Activated naive CD8-positive, alpha-beta T cell treated with anti-CD3 and anti-CD28 coated beads, Interleukin-2, amount 10 ng/mL, durations not matched to agents 7 days and 5 days (primary cell): ENCODE data around the gene COMP. TPM values are rescaled to one million over a fixed set of nuclear protein-coding genes. Genes with fewer than 3 reads are reported as not detected.

ENCODE experiments used
- ATAC-seq: fragments of 150-1000 bp; cut with Tn5 transposase; one replicate; pipeline ENCODE4 v1.10.0; 2021; ENCODE audit warnings: low read depth, moderate library complexity
- POLR2A ChIA-PET: fragments of 350-600 bp; sonication (Branson Sonifier 250); formaldehyde crosslinking; loops from one replicate; lab custom pipeline; 2021; ENCODE audit warnings: antibody characterized with exemption; lab: Charles Lee
- DNase-seq: peaks from one replicate; pipeline ENCODE4 v3.0.0; 2021
- H3K27ac Mint-ChIP-seq: one replicate; pipeline ENCODE4 v1.8.0; 2022; ENCODE audit warnings: mild to moderate bottlenecking, mixed read lengths
- H3K27me3 Mint-ChIP-seq: one replicate; pipeline ENCODE4 v1.8.0; 2022; ENCODE audit warnings: mild to moderate bottlenecking, moderate library complexity, mixed read lengths
- H3K36me3 Mint-ChIP-seq: one replicate; pipeline ENCODE4 v1.8.0; 2021; ENCODE audit warnings: mild to moderate bottlenecking, mixed read lengths
- H3K4me1 Mint-ChIP-seq: one replicate; pipeline ENCODE4 v1.8.0; 2021; ENCODE audit warnings: mixed read lengths
- H3K4me3 Mint-ChIP-seq: one replicate; pipeline ENCODE4 v1.8.0; 2022; ENCODE audit warnings: mild to moderate bottlenecking, moderate library complexity, mixed read lengths
- H3K9me3 Mint-ChIP-seq: one replicate; pipeline ENCODE4 v1.8.0; 2021; ENCODE audit warnings: mixed read lengths
- total RNA-seq, 2 experiments: library from RNA; stranded (reverse); gene quantifications; one replicate each; pipeline ENCODE4 v1.2.3, GENCODE V29; 2021

Gene COMP
- total RNA-seq, 2 experiments from 2014 or later: not detected

DNA sequence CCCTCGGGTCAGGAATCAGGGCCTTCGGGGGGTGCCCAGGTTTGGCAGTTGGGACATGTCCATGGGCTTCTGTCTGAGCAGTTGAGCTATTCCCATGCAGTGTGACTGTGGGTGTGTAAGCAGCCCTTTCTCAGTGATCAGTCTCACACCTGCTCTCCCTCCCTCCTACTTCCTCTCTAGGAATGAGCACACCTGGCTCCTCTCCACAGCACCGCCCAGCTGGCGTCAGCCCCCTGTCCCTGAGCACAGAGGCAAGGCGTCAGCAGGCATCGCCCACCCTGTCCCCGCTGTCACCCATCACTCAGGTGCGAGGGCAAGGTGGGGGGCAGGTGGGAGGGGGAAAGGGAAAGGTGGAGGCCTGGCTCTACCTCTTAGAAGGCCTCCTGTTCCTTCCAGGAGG, 25.9 kb downstream of the COMP start:
- peaks cover 2% of the 10 kb centered on the region for H3K4me1 Mint-ChIP-seq
- no peaks in the 10 kb centered on the region for H3K9me3 Mint-ChIP-seq
- ATAC-seq (no peak), DNase-seq (no peak)
- H3K27ac Mint-ChIP-seq: no peak overlapping the region
- no peaks in the 10 kb centered on the region for H3K36me3 Mint-ChIP-seq
- H3K4me3 Mint-ChIP-seq: no peak overlapping the region
- POLR2A ChIA-PET: no interaction called here
- no peaks in the 10 kb centered on the region for H3K27me3 Mint-ChIP-seq

DNA sequence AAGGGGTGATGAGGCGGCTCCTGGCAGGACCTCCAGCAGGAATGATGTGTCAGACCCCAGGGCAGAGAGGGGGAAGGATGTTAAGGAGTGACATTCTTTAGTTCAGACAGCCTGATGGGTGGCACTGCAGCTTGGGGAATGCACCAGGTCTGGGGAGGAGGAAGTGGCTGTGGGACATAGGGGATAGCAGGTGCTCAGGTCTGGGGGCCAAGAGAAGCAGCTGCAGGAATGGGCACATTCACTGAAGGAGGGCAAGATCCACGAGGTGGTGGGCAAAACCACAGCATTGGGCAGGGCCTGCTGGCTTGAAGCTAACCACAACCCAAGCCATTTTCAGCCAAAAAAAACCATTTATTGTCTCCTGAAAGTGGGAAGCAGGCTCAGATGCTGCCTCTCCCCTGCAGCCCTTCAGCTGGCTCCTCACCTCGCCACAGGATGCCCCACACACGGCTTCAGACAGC, 26.5 kb downstream of the COMP start:
- Mint-ChIP-seq H3K9me3 (no peaks in the 10 kb centered on the region), H3K27ac (no peak overlapping the region), H3K36me3 (no peaks in the 10 kb centered on the region), H3K27me3 (no peaks in the 10 kb centered on the region), H3K4me1 (peaks cover 2% of the 10 kb centered on the region), H3K4me3 (no peak overlapping the region)
- POLR2A ChIA-PET: interaction anchor here (0.5 kb wide), 1 partner anchor 193 kb away, joined by 5 read pairs; the partner anchor contains the start of gene UBA52
- ATAC-seq (no peak), DNase-seq (no peak)

DNA sequence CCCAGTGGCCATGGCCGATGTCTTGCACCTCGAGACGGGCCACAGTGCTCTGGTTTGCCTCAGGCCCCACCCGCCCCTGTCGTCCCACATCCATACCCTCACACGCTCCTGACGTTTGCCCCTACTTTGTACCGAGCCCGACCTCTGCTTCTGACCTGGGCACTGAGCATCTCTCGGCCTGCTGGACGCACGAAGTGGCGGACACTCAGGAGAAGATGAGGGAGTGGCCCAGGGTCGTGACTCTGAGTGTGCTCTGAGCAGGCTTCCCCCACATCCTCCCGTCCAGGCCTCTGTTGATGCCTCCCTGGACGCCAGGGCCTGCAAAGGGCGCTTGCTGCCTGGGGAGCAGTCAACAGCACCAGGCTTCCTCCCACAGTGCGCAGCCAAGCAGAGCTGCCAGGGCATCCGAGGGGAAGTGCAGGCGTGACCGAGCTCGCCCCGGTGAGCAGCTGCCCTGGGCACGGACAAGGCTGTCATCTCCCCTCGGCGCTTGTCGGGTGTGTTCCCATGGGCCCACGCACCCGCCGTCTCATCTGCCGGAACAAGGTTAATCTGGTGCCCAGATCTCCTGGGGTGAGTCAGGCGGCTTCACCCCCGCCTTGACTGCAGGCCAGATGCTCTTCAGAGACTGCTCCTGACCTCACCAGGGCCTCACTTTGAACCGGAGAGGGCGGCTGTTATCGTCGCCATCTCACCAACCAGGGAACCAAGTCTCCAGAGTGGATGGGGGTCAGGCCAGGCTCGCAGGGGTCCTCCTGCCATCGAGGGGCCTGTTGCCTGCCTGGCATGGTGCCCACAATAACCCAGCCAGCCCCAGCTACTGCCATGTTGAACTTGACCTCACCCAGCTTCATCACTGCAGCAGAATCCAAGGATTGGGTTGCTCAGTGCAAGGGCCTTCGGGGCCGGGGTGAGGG, 27.2 kb downstream of the COMP start:
- no peak overlapping the region for H3K4me3 Mint-ChIP-seq
- peaks cover 2% of the 10 kb centered on the region for H3K4me1 Mint-ChIP-seq
- DNase-seq (no peak), ATAC-seq (no peak)
- no peak overlapping the region for H3K27ac Mint-ChIP-seq
- H3K9me3 Mint-ChIP-seq: no peaks in the 10 kb centered on the region
- POLR2A ChIA-PET: interaction anchor here (0.5 kb wide), 1 partner anchor 193 kb away, joined by 5 read pairs; the partner anchor contains the start of gene UBA52
- H3K36me3 Mint-ChIP-seq: no peaks in the 10 kb centered on the region
- H3K27me3 Mint-ChIP-seq: no peaks in the 10 kb centered on the region

DNA sequence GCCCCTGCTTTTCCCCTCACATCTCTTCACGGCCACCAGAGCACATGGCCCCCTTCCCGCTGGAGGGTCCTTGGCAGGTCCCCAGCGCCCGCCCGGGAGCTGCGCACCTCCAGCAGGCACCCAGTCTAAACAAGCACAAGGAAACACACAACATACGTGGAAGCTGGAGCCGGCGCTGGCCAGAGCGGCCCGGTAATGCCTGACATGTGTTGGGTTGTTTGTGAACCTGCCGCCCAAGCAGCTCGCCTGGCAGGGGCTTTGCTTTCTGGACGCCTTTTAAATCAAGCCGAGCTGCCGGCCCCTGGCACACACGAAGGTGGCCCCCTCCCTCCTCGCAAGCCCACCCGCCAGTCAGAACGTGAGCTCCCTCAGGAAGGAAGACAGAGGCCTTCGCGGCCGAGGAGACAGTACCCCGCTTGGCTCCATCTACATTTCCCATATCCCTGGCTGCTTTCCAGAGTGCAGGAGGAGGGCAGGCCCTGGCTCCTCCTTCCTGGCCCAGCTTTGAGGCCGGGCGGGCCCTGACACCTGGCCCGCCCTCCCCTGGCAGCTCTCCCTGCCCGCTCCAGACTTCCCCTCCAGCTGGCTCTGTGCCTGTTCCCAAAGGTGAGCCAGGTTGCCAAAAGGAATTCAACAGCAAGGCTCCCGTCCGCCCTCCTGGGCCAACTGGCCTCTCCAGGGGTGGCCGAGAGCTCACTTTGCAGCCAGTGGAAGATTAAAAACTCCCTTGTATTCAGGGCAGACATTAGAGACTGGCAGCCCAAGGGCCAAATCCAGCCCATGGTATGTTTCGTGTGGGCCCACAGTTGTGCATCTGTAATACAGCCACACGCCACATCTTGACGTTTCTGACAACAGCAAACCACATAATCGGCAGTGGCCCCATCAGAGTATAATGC, 28.7 kb downstream of the COMP start:
- ATAC-seq (no peak), DNase-seq (no peak)
- Mint-ChIP-seq H3K9me3 (no peaks in the 10 kb centered on the region), H3K36me3 (no peaks in the 10 kb centered on the region), H3K4me3 (no peak overlapping the region), H3K27me3 (no peaks in the 10 kb centered on the region), H3K27ac (no peak overlapping the region), H3K4me1 (peaks cover 2% of the 10 kb centered on the region)
- POLR2A ChIA-PET: interaction anchor here (0.5 kb wide), 1 partner anchor 390 kb away, joined by 3 read pairs; no protein-coding TSS in a partner anchor

- POLR2A ChIA-PET: no interaction called here
- H3K27me3 Mint-ChIP-seq: no peaks in the 10 kb centered on the region
Measured at GRCh38 chr19:18761531-18762110, 29.5 kb downstream of the COMP start.

DNA sequence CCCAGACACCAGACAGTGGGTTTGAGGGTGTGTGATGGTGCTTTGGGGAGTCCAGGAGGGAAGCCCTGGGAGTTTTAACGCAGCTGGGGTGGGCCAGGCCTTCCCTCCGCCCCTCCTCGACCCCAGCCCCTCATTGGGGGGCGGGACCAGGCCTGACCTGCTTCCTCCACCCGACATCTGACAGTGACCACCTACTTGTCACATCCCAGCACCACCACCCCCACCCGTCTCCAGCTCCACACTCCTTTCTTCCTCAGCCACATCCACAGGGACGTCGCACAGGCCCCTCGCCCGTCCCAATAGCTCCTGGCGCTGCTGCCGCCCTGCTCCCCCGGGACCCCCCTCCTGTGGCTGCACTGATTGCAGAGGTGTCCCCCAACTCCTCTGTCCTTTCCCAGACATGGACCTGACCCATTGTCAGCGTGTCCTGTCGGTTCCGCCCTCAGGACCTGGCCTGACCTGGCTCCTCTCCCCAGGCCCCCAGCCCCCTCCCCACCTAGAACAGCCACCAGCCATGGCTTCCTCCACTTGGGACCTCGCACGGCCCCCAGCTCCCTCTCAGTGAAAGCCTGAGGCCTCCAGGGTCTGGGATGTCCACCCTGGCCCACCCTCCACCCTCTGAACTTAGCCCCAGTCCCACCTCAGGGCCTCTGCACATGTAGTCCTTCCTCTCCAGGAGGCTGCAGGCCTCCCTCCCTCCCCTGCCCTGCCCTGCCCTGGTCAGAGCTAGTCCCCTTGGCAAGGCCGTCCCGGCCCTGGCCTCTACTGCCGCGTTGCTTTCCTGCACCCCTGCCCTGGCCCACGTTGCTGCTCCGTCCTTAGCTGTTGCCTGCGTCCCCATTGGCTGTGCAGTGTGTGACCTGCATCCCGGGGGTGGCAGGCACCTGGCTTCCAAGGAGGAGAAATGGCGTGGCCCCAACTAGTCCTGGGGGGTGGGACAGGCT, 30.4 kb downstream of the COMP start:
- ATAC-seq: no peak
- Mint-ChIP-seq H3K9me3 (no peaks in the 10 kb centered on the region), H3K27me3 (no peaks in the 10 kb centered on the region)

More at GRCh38 chr19:18761531-18762110, 29.5 kb downstream of the COMP start:
- no peak overlapping the region for H3K4me3 Mint-ChIP-seq
- ATAC-seq (no peak), DNase-seq (no peak)
- no peak overlapping the region for H3K27ac Mint-ChIP-seq
- no peaks in the 10 kb centered on the region for H3K9me3 Mint-ChIP-seq
- H3K36me3 Mint-ChIP-seq: no peaks in the 10 kb centered on the region
- H3K4me1 Mint-ChIP-seq: peaks cover 2% of the 10 kb centered on the region

GRCh38 chr19:18759995-18760426, 31.1 kb downstream of the COMP start:
- ATAC-seq: no peak
- Mint-ChIP-seq H3K4me3 (no peak overlapping the region), H3K27ac (no peak overlapping the region), H3K27me3 (no peaks in the 10 kb centered on the region), H3K36me3 (no peaks in the 10 kb centered on the region), H3K9me3 (no peaks in the 10 kb centered on the region), H3K4me1 (peaks cover 2% of the 10 kb centered on the region)
- DNase-seq: no peak
- POLR2A ChIA-PET: no interaction called here

More for the DNA sequence above, 30.4 kb downstream of the COMP start:
- no peak overlapping the region for H3K27ac Mint-ChIP-seq
- peaks cover 2% of the 10 kb centered on the region for H3K4me1 Mint-ChIP-seq
- H3K4me3 Mint-ChIP-seq: no peak overlapping the region
- no peaks in the 10 kb centered on the region for H3K36me3 Mint-ChIP-seq
- no peak for DNase-seq
- POLR2A ChIA-PET: no interaction called here

DNA sequence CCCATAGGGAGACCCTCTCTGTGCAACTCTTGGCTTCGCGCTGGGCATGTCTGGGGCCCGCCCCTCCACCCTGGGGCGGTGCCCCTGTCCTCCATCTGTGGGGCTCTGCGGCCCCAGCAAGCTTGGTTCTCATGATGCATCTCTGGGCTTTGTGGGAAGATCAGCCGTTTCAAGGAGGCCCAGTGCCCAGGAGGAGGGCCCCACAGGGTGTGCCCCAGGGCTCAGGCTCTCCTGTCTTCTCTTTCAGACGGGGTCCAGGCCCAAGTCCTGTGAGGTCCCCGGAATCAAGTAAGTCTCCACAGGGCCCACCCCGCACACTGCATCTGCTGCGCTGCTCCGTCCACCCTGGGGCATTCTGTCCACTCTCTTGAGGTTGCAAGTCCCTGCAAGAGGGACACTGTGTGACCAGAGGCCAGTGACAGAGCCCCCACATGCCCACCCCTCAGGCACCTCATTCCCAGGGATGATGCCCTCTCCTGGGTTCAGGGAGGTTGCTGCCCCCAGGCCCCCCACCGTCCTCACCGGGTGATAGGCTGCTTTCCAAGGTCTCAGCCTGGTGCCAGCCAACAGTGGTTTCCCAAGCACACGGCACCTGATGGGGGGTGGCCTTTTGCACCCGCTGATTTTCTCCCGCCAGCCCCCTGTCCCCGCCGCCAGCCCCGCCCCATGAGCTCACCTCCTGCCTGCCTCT, 31.7 kb downstream of the COMP start:
- H3K36me3 Mint-ChIP-seq: no peaks in the 10 kb centered on the region
- POLR2A ChIA-PET: no interaction called here
- no peak for ATAC-seq
- DNase-seq: no peak
- peaks cover under 1% of the 10 kb centered on the region for H3K4me1 Mint-ChIP-seq
- no peaks in the 10 kb centered on the region for H3K27me3 Mint-ChIP-seq
- no peak overlapping the region for H3K27ac Mint-ChIP-seq
- H3K4me3 Mint-ChIP-seq: no peak overlapping the region
- no peaks in the 10 kb centered on the region for H3K9me3 Mint-ChIP-seq

GRCh38 chr19:18756896-18757295, 34.2 kb downstream of the COMP start:
- H3K27me3 Mint-ChIP-seq: no peaks in the 10 kb centered on the region
- POLR2A ChIA-PET: no interaction called here
- no peak overlapping the region for H3K4me3 Mint-ChIP-seq
- no peak overlapping the region for H3K27ac Mint-ChIP-seq
- ATAC-seq (no peak), DNase-seq (no peak)
- no peaks in the 10 kb centered on the region for H3K36me3 Mint-ChIP-seq
- no peaks in the 10 kb centered on the region for H3K4me1 Mint-ChIP-seq
- no peaks in the 10 kb centered on the region for H3K9me3 Mint-ChIP-seq

- POLR2A ChIA-PET: no interaction called here
- H3K4me3 Mint-ChIP-seq: no peak overlapping the region
Measured at GRCh38 chr19:18754501-18754900, 36.6 kb downstream of the COMP start.

DNA sequence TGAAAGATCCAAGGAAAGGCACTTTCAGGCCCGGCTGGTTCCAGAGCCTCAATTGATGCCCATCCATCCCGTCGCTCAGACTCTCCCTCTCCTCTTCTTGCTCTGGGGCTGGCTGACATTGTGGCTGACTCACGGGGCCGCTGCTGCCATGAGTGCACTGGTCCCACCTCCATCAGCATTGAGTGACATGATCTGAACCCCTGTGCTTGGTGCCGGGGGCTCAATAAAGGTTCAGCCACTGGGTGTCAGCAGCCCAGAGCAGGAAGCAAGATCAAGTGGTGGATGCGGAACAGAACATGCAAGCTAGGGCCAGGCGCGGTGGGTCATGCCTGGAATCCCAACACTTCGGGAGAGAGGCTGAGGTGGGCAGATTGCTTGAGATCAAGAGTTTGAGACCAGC, 39.5 kb downstream of the COMP start:
- Mint-ChIP-seq H3K36me3 (no peaks in the 10 kb centered on the region), H3K27me3 (no peaks in the 10 kb centered on the region), H3K4me1 (no peaks in the 10 kb centered on the region), H3K4me3 (no peak overlapping the region), H3K9me3 (no peaks in the 10 kb centered on the region), H3K27ac (no peak overlapping the region)
- POLR2A ChIA-PET: no interaction called here
- no peak for ATAC-seq
- DNase-seq: no peak

More at GRCh38 chr19:18754501-18754900, 36.6 kb downstream of the COMP start:
- H3K36me3 Mint-ChIP-seq: no peaks in the 10 kb centered on the region
- no peak overlapping the region for H3K27ac Mint-ChIP-seq
- no peak for ATAC-seq
- no peaks in the 10 kb centered on the region for H3K4me1 Mint-ChIP-seq
- no peak for DNase-seq
- H3K9me3 Mint-ChIP-seq: no peaks in the 10 kb centered on the region
- no peaks in the 10 kb centered on the region for H3K27me3 Mint-ChIP-seq
